NB4 (cell line): ENCODE data around the gene RNF128.

Experiments used
- DNase-seq: peaks from one replicate; pipeline ENCODE4 v3.0.0; 2010; ENCODE audit warnings: low read depth
- H3K4me3 ChIP-seq: one replicate; pipeline ENCODE4 v1.5.1; 2011; ENCODE audit warnings: mild to moderate bottlenecking, low read depth, low read length, moderate library complexity
- CTCF ChIP-seq: IDR thresholded peaks from one replicate; pipeline ENCODE4 v1.5.1; 2012; ENCODE audit warnings: low read depth, low read length
- MAX ChIP-seq: IDR thresholded peaks from 2 replicates; pipeline ENCODE4 v1.6.1; 2011; ENCODE audit warnings: low read depth, low read length
- MYC ChIP-seq: IDR thresholded peaks from 2 replicates; pipeline ENCODE4 v1.6.1; 2011; ENCODE audit warnings: low read depth, low read length
- POLR2A ChIP-seq: IDR thresholded peaks from 2 replicates; pipeline ENCODE4 v1.6.1; 2011; ENCODE audit warnings: mild to moderate bottlenecking; ENCODE audit not compliant: insufficient read length; ENCODE audit errors: extremely low read depth

RNF128 gene

GRCh38 chrX:106726485-106727437 lies at the start of gene RNF128:
Gene RNF128 (plus strand): TSS chrX:106726701. CDS start chrX:106726914, 213 bp downstream.
- no peak for TF ChIP-seq POLR2A
- TF ChIP-seq CTCF = no peak
- TF ChIP-seq MYC = no peak
- no peak for TF ChIP-seq MAX
- no peak for DNase-seq
- no peak within 1 kb of the TSS for H3K4me3 ChIP-seq

GRCh38 chrX:106680716-106681115 lies 45.8 kb upstream of the RNF128 start:
- DNase-seq = no peak
- no peak overlapping the region for H3K4me3 ChIP-seq
- TF ChIP-seq CTCF (no peak), MYC (no peak), POLR2A (no peak), MAX (no peak)

- TF ChIP-seq POLR2A (no peak), MAX (no peak), CTCF (no peak), MYC (no peak)
- no peak for DNase-seq
- H3K4me3 ChIP-seq = no peak overlapping the region
These were observed 42.3 kb upstream of the RNF128 start for GRCh38 chrX:106684207-106684606.

- no peak overlapping the region for H3K4me3 ChIP-seq
- DNase-seq = no peak
- TF ChIP-seq POLR2A = no peak
- no peak for TF ChIP-seq MYC
- TF ChIP-seq CTCF = no peak
- no peak for TF ChIP-seq MAX
These were observed 34.0 kb upstream of the RNF128 start for GRCh38 chrX:106692425-106693065.

GRCh38 chrX:106696502-106696901 lies 30.0 kb upstream of the RNF128 start:
- TF ChIP-seq MAX (no peak), MYC (no peak), CTCF (no peak), POLR2A (no peak)
- no peak for DNase-seq
- no peak overlapping the region for H3K4me3 ChIP-seq
